ENCODE data around the gene LAMA2. TPM values are rescaled to one million over a fixed set of nuclear protein-coding genes. Genes with fewer than 3 reads are reported as not detected.

LAMA2 gene
- total and polyA plus RNA-seq, 3 donors from 2014 or later = 25.9 to 94.8 (median 56.0) TPM

- H3K36me3 ChIP-seq (ENCODE audit: low read depth, missing control alignments) = no peaks in the 10 kb centered on the region
- H3K27me3 ChIP-seq = no peaks in the 10 kb centered on the region
- DNase-seq = no peak
- no peak overlapping the region for H3K4me3 ChIP-seq
- intact Hi-C loops (cut with DNase I; ENCODE audit: low total_unique reads) = no loop called here
- H3K9me3 ChIP-seq = no peaks in the 10 kb centered on the region
- H3K4me1 ChIP-seq = peaks cover 5% of the 10 kb centered on the region
- no peak for TF ChIP-seq CTCF (IDR thresholded peaks at IDR 0.05)
- TF ChIP-seq POLR2A (IDR thresholded peaks at IDR 0.05) = no peak
- no peak overlapping the region for H3K27ac ChIP-seq
Measured at GRCh38 chr6:129280293-129280644, 397.3 kb downstream of the LAMA2 start.

- Histone ChIP-seq H3K36me3 (ENCODE audit: low read depth, missing control alignments) (no peaks in the 10 kb centered on the region), H3K27ac (no peak overlapping the region), H3K4me3 (no peak overlapping the region), H3K9me3 (no peaks in the 10 kb centered on the region), H3K27me3 (no peaks in the 10 kb centered on the region), H3K4me1 (peaks cover 5% of the 10 kb centered on the region)
- 50 to 56% methylated on average over 1 of the region's 1 CpG for WGBS, 2 donors
- TF ChIP-seq CTCF (IDR thresholded peaks at IDR 0.05) (no peak), POLR2A (IDR thresholded peaks at IDR 0.05) (no peak)
- intact Hi-C loops (cut with DNase I; ENCODE audit: low total_unique reads) = no loop called here
- DNase-seq = no peak
Measured at GRCh38 chr6:129280749-129281148, 397.8 kb downstream of the LAMA2 start.

- Histone ChIP-seq H3K4me1 (peaks cover 5% of the 10 kb centered on the region), H3K9me3 (no peaks in the 10 kb centered on the region), H3K27me3 (no peaks in the 10 kb centered on the region), H3K36me3 (ENCODE audit: low read depth, missing control alignments) (no peaks in the 10 kb centered on the region), H3K27ac (no peak overlapping the region), H3K4me3 (no peak overlapping the region)
- intact Hi-C loops (cut with DNase I; ENCODE audit: low total_unique reads) = no loop called here
- no peak for DNase-seq
- TF ChIP-seq CTCF (IDR thresholded peaks at IDR 0.05) (no peak), POLR2A (IDR thresholded peaks at IDR 0.05) (no peak)
Measured at GRCh38 chr6:129281168-129281796, 398.3 kb downstream of the LAMA2 start.

- intact Hi-C loops (cut with DNase I; ENCODE audit: low total_unique reads) = no loop called here
- TF ChIP-seq POLR2A (IDR thresholded peaks at IDR 0.05) = no peak
- TF ChIP-seq CTCF (IDR thresholded peaks at IDR 0.05) = no peak
- H3K36me3 ChIP-seq (ENCODE audit: low read depth, missing control alignments) = no peaks in the 10 kb centered on the region
- H3K4me1 ChIP-seq = peaks cover 5% of the 10 kb centered on the region
- H3K27ac ChIP-seq = no peak overlapping the region
- H3K4me3 ChIP-seq = no peak overlapping the region
- no peak for DNase-seq
- no peaks in the 10 kb centered on the region for H3K9me3 ChIP-seq
- H3K27me3 ChIP-seq = no peaks in the 10 kb centered on the region
Measured at GRCh38 chr6:129282019-129282418, 399.1 kb downstream of the LAMA2 start.

GRCh38 chr6:129284225-129284624, 401.3 kb downstream of the LAMA2 start:
- H3K9me3 ChIP-seq = no peaks in the 10 kb centered on the region
- WGBS, 2 donors = 65 to 66% methylated on average over 3 of the region's 3 CpGs
- H3K4me3 ChIP-seq = no peak overlapping the region
- H3K27ac ChIP-seq = peak overlapping the region; percentile 42 to 56
- H3K27me3 ChIP-seq = no peaks in the 10 kb centered on the region
- intact Hi-C loops (cut with DNase I; ENCODE audit: low total_unique reads) = no loop called here
- peak; percentile 17 for DNase-seq
- no peaks in the 10 kb centered on the region for H3K36me3 ChIP-seq (ENCODE audit: low read depth, missing control alignments)
- TF ChIP-seq CTCF (IDR thresholded peaks at IDR 0.05) (no peak), POLR2A (IDR thresholded peaks at IDR 0.05) (no peak)
- H3K4me1 ChIP-seq = peaks cover 5% of the 10 kb centered on the region

Measured in testis (tissue), 3 donors.